ENCODE data around the gene BUB3.
"Not testable (repeated sequence)": the region's sequence is repeated elsewhere in the genome, so short reads cannot be mapped to it uniquely, and the experiment has no call there.

The BUB3 gene

GRCh38 chr10:123153486-123154091 lies 613 bp upstream of the BUB3 start:
- no peak for DNase-seq (ENCODE audit: low read depth in 3 of 3)

- no peak for DNase-seq (ENCODE audit: low read depth in 3 of 3)
Measured at GRCh38 chr10:123154711-123155505, 706 bp downstream of the BUB3 start.

DNA sequence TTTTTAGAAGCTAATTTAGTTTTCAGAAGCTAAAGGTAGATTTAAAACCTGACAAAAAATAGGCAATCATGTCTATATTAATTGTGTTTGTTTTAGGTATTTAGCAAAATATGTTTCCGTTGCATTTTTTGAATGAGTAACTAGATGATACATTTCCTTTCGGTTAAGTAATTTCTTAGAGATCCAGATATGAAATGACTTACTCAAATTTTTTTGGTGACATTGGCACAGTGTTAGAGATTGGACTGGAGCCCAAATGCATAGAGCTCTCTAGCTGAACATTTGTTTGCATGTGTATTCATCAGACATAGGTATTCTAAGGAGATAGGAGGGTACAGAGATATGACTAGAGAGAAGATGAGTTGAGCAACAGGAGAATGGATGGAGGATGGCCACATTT lies 1.9 kb downstream of the BUB3 start:
- DNase-seq (ENCODE audit: low read depth in 3 of 3): no peak

DNA sequence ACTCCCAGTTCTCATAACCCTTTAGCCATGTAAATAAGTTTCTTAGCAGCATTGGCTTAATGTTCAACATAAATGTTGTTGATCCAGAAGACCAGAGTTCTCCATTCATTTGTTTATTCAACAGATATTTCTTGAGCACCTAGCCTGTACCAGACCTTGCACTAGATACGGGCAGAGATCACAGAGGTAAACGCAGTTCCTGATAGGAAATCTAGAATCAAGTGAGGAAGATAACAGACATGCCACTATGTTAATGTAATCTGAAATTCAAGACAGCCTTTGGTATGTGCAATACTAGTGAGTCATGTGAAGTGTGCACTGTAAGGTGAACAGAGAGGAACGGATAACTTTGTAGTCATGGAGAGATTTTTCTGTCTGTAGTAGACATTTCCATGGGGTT lies 3.0 kb downstream of the BUB3 start:
- DNase-seq (ENCODE audit: low read depth in 3 of 3): no peak

- DNase-seq (ENCODE audit: low read depth in 3 of 3): no peak
Measured at GRCh38 chr10:123158682-123159081, 4.5 kb downstream of the BUB3 start.

- no peak for DNase-seq (ENCODE audit: low read depth in 3 of 3)
Measured at GRCh38 chr10:123160311-123160980, 6.2 kb downstream of the BUB3 start.

- DNase-seq (ENCODE audit: low read depth in 3 of 3): no peak
Measured at GRCh38 chr10:123164319-123164718, 10.1 kb downstream of the BUB3 start.

GRCh38 chr10:123165445-123166072 lies 11.4 kb downstream of the BUB3 start:
- no peak for DNase-seq (ENCODE audit: low read depth in 3 of 3)

GRCh38 chr10:123166618-123167017 lies 12.4 kb downstream of the BUB3 start:
- DNase-seq (ENCODE audit: low read depth in 3 of 3): no peak

DNA sequence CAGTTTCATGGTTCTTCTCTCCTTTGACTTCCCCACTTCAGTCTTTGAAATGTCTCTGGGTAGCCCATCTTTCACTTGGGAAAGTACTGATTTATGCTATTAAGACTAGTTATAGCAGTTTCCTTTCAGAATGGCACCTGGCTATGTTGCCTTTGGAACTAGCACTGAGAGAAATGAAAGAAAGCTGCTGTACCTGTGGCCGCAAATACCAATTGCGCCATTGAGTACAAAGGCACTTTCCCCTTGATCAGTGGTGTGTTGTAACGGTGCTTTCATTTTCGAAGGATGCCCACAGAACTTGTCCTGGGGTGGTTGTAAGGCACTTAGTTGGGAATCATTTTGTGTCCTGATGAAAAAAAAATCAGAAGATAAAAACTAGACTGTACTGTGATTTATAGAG lies 16.8 kb downstream of the BUB3 start:
- DNase-seq (ENCODE audit: low read depth in 3 of 3): no peak

- not testable (repeated sequence) for DNase-seq (ENCODE audit: low read depth in 3 of 3)
Measured at GRCh38 chr10:123171616-123172015, 17.4 kb downstream of the BUB3 start.

GRCh38 chr10:123175389-123176387 lies 21.5 kb downstream of the BUB3 start:
- DNase-seq (ENCODE audit: low read depth in 3 of 3): no peak

DNA sequence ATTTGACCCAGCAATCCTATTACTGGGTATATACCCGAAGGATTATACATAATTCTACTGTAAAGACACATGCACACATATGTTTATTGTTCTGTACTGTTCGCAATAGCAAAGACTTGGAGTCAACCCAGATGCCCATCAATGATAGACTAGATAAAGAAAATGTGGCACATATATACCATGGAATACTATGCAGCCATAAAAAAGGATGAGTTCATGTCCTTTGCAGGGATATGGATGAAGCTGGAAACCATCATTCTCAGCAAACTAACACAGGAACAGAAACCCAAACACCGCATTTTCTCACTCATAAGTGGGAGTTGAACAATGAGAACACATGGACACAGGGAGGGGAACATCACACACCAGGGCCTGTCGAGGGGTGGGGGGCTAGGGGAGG lies 24.2 kb downstream of the BUB3 start:
- DNase-seq (ENCODE audit: low read depth in 3 of 3): not testable (repeated sequence)

GRCh38 chr10:123180101-123181090 lies 26.2 kb downstream of the BUB3 start:
- DNase-seq (ENCODE audit: low read depth in 3 of 3): no peak

DNA sequence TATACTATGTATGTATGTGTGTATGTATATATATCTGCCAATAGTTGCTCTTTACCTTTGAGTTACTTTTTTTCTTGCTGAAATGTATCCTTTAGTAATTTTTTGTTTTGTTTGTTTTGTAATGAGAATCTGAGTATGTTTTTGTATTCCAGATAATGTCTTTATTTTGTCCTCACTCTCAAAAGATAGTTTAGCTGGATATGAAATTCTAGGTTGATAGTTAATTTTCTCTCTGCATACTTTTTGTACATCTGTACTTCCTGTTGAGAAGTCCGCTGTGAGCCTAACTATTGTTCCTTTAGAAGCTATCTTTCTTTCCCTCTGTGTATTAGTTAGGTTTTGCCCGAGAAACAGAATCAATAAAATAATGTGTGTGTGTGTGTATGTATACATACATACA lies 29.5 kb downstream of the BUB3 start:
- DNase-seq (ENCODE audit: low read depth in 3 of 3): no peak

DNA sequence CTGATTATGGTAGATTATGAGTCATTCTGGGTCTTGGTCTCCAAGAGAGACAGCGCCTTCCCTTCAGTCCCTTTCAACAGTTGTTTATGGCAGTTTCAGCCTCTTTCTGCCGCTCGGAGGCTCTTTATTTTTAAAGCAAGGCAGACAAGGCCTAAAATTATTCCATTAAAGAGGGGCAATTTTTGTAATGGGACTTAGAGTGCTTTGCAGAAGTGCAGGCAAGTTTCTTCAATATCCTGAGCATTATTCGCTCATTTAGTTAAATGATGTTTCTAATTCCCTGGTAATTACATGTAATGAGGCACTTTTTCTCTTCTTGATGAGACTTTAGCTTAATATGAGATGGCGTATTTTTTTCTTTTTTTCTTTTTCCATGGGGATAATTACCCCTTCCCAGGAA lies 33.6 kb downstream of the BUB3 start:
- no peak for DNase-seq (ENCODE audit: low read depth in 3 of 3)

- no peak for DNase-seq (ENCODE audit: low read depth in 3 of 3)
Measured at GRCh38 chr10:123191886-123192285, 37.7 kb downstream of the BUB3 start.

GRCh38 chr10:123194056-123194455 lies 39.9 kb downstream of the BUB3 start:
- no peak for DNase-seq (ENCODE audit: low read depth in 3 of 3)

DNA sequence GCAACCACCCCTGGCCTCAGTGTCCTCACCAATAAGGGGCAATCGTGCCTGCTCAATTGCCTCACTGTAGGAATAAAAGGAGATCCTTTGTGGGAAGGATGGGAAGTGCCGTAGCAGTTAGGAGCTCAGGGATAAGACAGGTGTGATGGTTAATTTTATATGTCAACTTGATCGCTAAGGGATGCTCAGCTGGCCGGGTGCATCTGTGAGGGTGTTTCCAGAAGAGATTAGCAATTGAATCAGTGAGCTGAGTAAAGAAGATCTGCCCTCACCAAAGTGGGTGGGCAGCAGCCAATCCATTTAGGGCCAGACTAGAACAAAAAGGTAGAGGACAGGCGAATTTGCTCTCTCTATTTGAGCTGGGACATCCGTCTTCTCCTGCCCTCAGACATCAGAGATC lies 46.3 kb downstream of the BUB3 start:
- DNase-seq (ENCODE audit: low read depth in 3 of 3): no peak

- DNase-seq (ENCODE audit: low read depth in 3 of 3): no peak
Measured at GRCh38 chr10:123202506-123202905, 48.3 kb downstream of the BUB3 start.
